Liver (tissue), 3 donors: ENCODE results near the gene CFAP45.

Source experiments
- EGR1 ChIP-seq, 2 donors: IDR thresholded peaks; 2 replicates each; pipeline ENCODE4 v1.6.1; 2016 to 2018; ENCODE audit warnings: antibody characterized with exemption in 2 of 2, low read depth in 2 of 2
- FOXA2 ChIP-seq: IDR thresholded peaks from 2 replicates; pipeline ENCODE4 v1.6.1; 2016; ENCODE audit warnings: antibody characterized with exemption
- GABPA ChIP-seq, 2 donors: IDR thresholded peaks in 1 of 2; conservative IDR thresholded peaks in 1 of 2; 2 replicates each; pipeline ENCODE4 v1.6.1; 2016; ENCODE audit warnings: antibody characterized with exemption in 2 of 2, mild to moderate bottlenecking in 1 of 2, moderate library complexity in 1 of 2
- JUND ChIP-seq, 2 donors: IDR thresholded peaks; 2 replicates each; pipeline ENCODE4 v1.6.1; 2016; ENCODE audit warnings: antibody characterized with exemption in 2 of 2
- RAD21 ChIP-seq, 2 donors: IDR thresholded peaks; 2 replicates each; pipeline ENCODE4 v1.6.1; 2016; ENCODE audit warnings: antibody characterized with exemption in 2 of 2, mild to moderate bottlenecking in 2 of 2
- RXRA ChIP-seq, 2 donors: IDR thresholded peaks; 2 replicates each; pipeline ENCODE4 v1.6.1; 2017 to 2018; ENCODE audit warnings: antibody characterized with exemption in 2 of 2, mild to moderate bottlenecking in 1 of 2
- TAF1 ChIP-seq: conservative IDR thresholded peaks from 2 replicates; pipeline ENCODE4 v1.6.1; 2016; ENCODE audit warnings: antibody characterized with exemption, mild to moderate bottlenecking
- YY1 ChIP-seq: IDR thresholded peaks from 2 replicates; pipeline ENCODE4 v1.6.1; 2016; ENCODE audit warnings: antibody characterized with exemption, mild to moderate bottlenecking
- TF ChIP-seq, protein P1 (sequence below): fragments of 150-350 bp; IDR thresholded peaks from 2 replicates; pipeline ENCODE4 v1.5.1; 2017; ENCODE audit warnings: improper control_type of control experiment, low read depth, low read length; ENCODE audit not compliant: missing input control
- TF ChIP-seq, protein P2 (sequence below): IDR thresholded peaks from 2 replicates; pipeline ENCODE4 v1.6.1; 2016; ENCODE audit warnings: antibody characterized with exemption
- TF ChIP-seq, protein P3 (sequence below): IDR thresholded peaks from 2 replicates; pipeline ENCODE4 v1.6.1; 2016; ENCODE audit warnings: antibody characterized with exemption
- TF ChIP-seq, protein P4 (sequence below): IDR thresholded peaks from 2 replicates; pipeline ENCODE4 v1.6.1; 2016; ENCODE audit warnings: antibody characterized with exemption, mild to moderate bottlenecking
- TF ChIP-seq, protein P5 (sequence below): IDR thresholded peaks from 2 replicates; pipeline ENCODE4 v1.6.1; 2016; ENCODE audit warnings: antibody characterized with exemption
- donor health status: healthy.
- donor health status: healthy.

DNA sequence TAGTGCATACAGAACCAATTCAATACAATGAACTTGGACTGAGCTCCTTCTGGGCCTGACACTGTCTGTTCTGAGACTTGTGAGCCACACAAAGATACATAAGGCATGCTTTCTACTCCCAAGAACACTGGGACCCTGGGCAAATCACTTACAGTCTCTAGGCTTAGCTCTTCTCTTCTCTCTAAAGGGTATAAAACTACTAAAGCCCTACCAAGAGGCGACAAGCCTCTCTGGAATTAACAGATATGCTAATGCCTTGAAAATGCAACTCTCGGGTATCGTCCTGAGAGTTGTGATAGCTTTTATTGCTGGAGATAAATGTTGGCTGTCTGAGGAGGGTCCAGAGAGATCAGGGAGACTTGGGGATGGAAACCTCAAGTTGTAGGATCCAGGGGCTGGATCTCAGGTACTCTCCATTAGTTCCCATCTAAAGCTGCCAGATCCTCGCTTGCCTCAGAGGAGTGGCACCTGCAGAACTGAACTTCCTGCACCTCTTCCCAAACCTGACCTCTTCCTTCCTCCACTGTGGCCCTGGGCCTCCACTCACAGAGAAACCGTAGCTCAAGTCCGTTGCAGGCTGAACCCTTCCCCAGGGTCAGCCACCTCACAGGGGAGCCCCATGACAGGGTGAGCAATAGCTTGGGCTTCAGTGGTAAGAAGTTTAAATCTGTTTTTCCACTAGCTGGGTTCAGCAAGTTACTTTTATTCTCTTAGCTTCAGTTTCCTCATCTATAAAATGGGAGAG lies 11.5 kb upstream of the CFAP45 start:
- TF ChIP-seq, protein P1, sequence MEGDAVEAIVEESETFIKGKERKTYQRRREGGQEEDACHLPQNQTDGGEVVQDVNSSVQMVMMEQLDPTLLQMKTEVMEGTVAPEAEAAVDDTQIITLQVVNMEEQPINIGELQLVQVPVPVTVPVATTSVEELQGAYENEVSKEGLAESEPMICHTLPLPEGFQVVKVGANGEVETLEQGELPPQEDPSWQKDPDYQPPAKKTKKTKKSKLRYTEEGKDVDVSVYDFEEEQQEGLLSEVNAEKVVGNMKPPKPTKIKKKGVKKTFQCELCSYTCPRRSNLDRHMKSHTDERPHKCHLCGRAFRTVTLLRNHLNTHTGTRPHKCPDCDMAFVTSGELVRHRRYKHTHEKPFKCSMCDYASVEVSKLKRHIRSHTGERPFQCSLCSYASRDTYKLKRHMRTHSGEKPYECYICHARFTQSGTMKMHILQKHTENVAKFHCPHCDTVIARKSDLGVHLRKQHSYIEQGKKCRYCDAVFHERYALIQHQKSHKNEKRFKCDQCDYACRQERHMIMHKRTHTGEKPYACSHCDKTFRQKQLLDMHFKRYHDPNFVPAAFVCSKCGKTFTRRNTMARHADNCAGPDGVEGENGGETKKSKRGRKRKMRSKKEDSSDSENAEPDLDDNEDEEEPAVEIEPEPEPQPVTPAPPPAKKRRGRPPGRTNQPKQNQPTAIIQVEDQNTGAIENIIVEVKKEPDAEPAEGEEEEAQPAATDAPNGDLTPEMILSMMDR, result no peak
- no peak for TF ChIP-seq JUND (IDR thresholded peaks at IDR 0.05)
- no peak for TF ChIP-seq FOXA2
- no peak for TF ChIP-seq TAF1
- TF ChIP-seq, protein P2, sequence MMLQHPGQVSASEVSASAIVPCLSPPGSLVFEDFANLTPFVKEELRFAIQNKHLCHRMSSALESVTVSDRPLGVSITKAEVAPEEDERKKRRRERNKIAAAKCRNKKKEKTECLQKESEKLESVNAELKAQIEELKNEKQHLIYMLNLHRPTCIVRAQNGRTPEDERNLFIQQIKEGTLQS, result no peak
- TF ChIP-seq, protein P3, sequence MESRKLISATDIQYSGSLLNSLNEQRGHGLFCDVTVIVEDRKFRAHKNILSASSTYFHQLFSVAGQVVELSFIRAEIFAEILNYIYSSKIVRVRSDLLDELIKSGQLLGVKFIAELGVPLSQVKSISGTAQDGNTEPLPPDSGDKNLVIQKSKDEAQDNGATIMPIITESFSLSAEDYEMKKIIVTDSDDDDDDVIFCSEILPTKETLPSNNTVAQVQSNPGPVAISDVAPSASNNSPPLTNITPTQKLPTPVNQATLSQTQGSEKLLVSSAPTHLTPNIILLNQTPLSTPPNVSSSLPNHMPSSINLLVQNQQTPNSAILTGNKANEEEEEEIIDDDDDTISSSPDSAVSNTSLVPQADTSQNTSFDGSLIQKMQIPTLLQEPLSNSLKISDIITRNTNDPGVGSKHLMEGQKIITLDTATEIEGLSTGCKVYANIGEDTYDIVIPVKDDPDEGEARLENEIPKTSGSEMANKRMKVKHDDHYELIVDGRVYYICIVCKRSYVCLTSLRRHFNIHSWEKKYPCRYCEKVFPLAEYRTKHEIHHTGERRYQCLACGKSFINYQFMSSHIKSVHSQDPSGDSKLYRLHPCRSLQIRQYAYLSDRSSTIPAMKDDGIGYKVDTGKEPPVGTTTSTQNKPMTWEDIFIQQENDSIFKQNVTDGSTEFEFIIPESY, result no peak
- no peak for TF ChIP-seq RAD21 (IDR thresholded peaks at IDR 0.05)
- TF ChIP-seq GABPA (IDR thresholded peaks at IDR 0.05 in 1 of 2, conservative IDR thresholded peaks at IDR 0.05 in 1 of 2), result no peak
- TF ChIP-seq, protein P4, sequence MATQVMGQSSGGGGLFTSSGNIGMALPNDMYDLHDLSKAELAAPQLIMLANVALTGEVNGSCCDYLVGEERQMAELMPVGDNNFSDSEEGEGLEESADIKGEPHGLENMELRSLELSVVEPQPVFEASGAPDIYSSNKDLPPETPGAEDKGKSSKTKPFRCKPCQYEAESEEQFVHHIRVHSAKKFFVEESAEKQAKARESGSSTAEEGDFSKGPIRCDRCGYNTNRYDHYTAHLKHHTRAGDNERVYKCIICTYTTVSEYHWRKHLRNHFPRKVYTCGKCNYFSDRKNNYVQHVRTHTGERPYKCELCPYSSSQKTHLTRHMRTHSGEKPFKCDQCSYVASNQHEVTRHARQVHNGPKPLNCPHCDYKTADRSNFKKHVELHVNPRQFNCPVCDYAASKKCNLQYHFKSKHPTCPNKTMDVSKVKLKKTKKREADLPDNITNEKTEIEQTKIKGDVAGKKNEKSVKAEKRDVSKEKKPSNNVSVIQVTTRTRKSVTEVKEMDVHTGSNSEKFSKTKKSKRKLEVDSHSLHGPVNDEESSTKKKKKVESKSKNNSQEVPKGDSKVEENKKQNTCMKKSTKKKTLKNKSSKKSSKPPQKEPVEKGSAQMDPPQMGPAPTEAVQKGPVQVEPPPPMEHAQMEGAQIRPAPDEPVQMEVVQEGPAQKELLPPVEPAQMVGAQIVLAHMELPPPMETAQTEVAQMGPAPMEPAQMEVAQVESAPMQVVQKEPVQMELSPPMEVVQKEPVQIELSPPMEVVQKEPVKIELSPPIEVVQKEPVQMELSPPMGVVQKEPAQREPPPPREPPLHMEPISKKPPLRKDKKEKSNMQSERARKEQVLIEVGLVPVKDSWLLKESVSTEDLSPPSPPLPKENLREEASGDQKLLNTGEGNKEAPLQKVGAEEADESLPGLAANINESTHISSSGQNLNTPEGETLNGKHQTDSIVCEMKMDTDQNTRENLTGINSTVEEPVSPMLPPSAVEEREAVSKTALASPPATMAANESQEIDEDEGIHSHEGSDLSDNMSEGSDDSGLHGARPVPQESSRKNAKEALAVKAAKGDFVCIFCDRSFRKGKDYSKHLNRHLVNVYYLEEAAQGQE, result no peak
- no peak for TF ChIP-seq EGR1 (IDR thresholded peaks at IDR 0.05; ENCODE audit: low read depth in 2 of 2)
- TF ChIP-seq RXRA (IDR thresholded peaks at IDR 0.05), result no peak
- no peak for TF ChIP-seq YY1
- TF ChIP-seq, protein P5, sequence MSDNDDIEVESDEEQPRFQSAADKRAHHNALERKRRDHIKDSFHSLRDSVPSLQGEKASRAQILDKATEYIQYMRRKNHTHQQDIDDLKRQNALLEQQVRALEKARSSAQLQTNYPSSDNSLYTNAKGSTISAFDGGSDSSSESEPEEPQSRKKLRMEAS, result no peak
